ENCODE measurements around the gene STBD1. TPM values are rescaled to one million over a fixed set of nuclear protein-coding genes. Genes with fewer than 3 reads are reported as not detected.

STBD1 gene
- total RNA-seq, 1 experiment from 2014 or later = 7.3 TPM

DNA sequence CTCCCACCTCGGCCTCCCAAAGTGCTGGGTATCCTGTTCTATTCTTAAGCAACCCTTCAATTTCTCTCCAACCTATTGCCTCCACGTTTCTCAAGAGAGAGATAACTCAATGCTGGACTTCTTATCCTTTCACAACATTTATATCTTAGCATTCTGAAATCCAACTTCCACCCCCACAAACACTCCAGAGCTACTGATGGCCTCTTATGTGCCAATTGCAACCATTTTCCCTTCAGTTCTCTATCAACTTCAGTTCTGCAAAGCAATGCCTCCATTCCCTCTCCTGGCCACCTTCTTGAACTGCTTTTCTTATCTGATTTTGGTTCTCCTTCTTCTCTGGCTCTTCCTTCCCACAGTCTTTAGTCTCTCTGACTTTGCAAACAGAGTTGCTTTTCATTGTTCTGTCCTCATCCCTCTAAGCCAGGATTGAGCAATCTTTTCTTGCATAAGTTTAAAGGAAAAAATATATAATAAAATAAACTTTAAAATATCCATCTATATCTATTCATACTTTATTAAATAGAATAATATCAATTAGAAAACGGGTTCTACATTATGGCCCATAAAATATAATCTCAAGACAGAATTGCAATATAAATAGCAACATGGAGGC, 3.6 kb upstream of the STBD1 start:
- no peak overlapping the region for H3K4me2 ChIP-seq (ENCODE audit: low read length)
- H3K9me3 ChIP-seq (ENCODE audit: low read length) = no peaks in the 10 kb centered on the region
- TF ChIP-seq, protein P1, sequence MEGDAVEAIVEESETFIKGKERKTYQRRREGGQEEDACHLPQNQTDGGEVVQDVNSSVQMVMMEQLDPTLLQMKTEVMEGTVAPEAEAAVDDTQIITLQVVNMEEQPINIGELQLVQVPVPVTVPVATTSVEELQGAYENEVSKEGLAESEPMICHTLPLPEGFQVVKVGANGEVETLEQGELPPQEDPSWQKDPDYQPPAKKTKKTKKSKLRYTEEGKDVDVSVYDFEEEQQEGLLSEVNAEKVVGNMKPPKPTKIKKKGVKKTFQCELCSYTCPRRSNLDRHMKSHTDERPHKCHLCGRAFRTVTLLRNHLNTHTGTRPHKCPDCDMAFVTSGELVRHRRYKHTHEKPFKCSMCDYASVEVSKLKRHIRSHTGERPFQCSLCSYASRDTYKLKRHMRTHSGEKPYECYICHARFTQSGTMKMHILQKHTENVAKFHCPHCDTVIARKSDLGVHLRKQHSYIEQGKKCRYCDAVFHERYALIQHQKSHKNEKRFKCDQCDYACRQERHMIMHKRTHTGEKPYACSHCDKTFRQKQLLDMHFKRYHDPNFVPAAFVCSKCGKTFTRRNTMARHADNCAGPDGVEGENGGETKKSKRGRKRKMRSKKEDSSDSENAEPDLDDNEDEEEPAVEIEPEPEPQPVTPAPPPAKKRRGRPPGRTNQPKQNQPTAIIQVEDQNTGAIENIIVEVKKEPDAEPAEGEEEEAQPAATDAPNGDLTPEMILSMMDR (conservative IDR thresholded peaks at IDR 0.05; ENCODE audit: low read depth, low read length) = no peak
- TF ChIP-seq EZH2phosphoT487 (IDR thresholded peaks at IDR 0.05; ENCODE audit: borderline replicate concordance, low read length) (no peak), EZH2 (IDR thresholded peaks at IDR 0.05; ENCODE audit: low read length, unreplicated experiment) (no peak)
- intact Hi-C loops (cut with micrococcal nuclease) = loop anchor here (10.0 kb wide), 3 partner anchors 72 to 202 kb away; partner anchors contain the start of gene SCARB2
- ChIA-PET CTCF (no interaction called here), POLR2A (ENCODE audit: unreplicated experiment) (no interaction called here)
- peaks cover 34% of the 10 kb centered on the region for H3K4me1 ChIP-seq (ENCODE audit: insufficient read depth, low read length)
- H3K9ac ChIP-seq (ENCODE audit: low read length) = no peak overlapping the region
- H3K79me2 ChIP-seq (ENCODE audit: low read length) = peaks cover 30% of the 10 kb centered on the region
- no peak for ATAC-seq
- H3K4me3 ChIP-seq (ENCODE audit: low read length) = no peak overlapping the region
- no peaks in the 10 kb centered on the region for H3K9me2 ChIP-seq (replicated peaks; ENCODE audit: low read length)
- H3K36me3 ChIP-seq (ENCODE audit: low read depth, low read length) = peaks cover 5% of the 10 kb centered on the region; the same call in 1 of the 2 replicates
- H2AFZ ChIP-seq (ENCODE audit: low read length) = no peak overlapping the region
- H3F3A ChIP-seq (ENCODE audit: low read length, unreplicated experiment) = no peaks in the 10 kb centered on the region
- DNase-seq = no peak
- BruUV-seq (replicated peaks) = no TSS peak
- H3K27me3 ChIP-seq (ENCODE audit: low read length) = no peaks in the 10 kb centered on the region
- no peak overlapping the region for H3K27ac ChIP-seq (ENCODE audit: low read length)
- no peaks in the 10 kb centered on the region for H4K20me1 ChIP-seq (ENCODE audit: low read length)

DNA sequence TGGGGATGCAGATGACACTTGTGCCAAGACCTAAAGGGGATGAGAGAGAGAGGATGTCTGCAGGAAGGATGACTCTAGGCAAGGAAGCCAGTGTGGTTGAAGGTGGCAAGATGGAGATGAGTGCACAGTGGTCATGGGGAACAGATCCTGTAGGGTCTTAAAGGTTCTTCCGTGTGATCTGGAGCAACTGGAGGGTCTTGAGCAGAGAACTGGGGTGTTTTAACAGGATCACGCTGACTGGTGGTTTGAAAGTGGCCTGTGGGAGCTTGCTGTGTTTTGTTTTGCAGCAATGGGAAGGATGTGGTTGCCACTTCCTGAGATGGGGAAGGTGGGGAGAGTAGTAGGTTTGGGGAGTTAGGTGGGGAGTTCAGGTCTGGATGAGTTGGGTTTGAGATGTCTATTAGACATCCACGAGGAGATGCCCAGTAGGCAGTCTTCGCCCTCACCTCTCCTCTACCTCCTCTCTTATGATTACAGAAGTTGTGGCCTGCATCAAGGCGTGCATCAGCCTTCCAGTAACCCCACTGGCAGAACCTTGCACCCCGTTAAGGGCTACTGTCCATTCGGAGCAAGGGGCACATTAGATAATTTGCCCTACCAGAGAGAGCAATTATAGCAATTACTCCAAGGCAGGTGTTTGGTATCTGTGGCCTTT, 1.4 kb upstream of the STBD1 start:
- peaks cover 45% of the 10 kb centered on the region for H3K79me2 ChIP-seq (ENCODE audit: low read length)
- POLR2A ChIA-PET (ENCODE audit: unreplicated experiment) = interaction anchor here (0.5 to 0.7 kb wide), 2 partner anchors 41 to 90 kb away, joined by 3 read pairs; no protein-coding TSS in a partner anchor
- intact Hi-C loops (cut with micrococcal nuclease) = loop anchor here (10.0 kb wide), 3 partner anchors 70 to 200 kb away; partner anchors contain the start of gene SCARB2
- DNase-seq (no peak), ATAC-seq (no peak)
- peak overlapping the region; percentile 92 for H2AFZ ChIP-seq (ENCODE audit: low read length)
- no peak overlapping the region for H3K27ac ChIP-seq (ENCODE audit: low read length)
- H3K36me3 ChIP-seq (ENCODE audit: low read depth, low read length) = peaks cover 3% of the 10 kb centered on the region; the same call in 1 of the 2 replicates
- CTCF ChIA-PET = interaction anchor here (0.7 kb wide), 1 partner anchor 200 kb away, joined by 3 read pairs; no protein-coding TSS in a partner anchor
- peaks cover 39% of the 10 kb centered on the region for H3K4me1 ChIP-seq (ENCODE audit: insufficient read depth, low read length)
- H3F3A ChIP-seq (ENCODE audit: low read length, unreplicated experiment) = no peaks in the 10 kb centered on the region
- H3K4me3 ChIP-seq (ENCODE audit: low read length) = peak overlapping the region; percentile 99
- H3K9me2 ChIP-seq (replicated peaks; ENCODE audit: low read length) = no peaks in the 10 kb centered on the region
- H4K20me1 ChIP-seq (ENCODE audit: low read length) = no peaks in the 10 kb centered on the region
- peak overlapping the region; percentile 89 for H3K9ac ChIP-seq (ENCODE audit: low read length)
- TF ChIP-seq EZH2 (IDR thresholded peaks at IDR 0.05; ENCODE audit: low read length, unreplicated experiment) (no peak), EZH2phosphoT487 (IDR thresholded peaks at IDR 0.05; ENCODE audit: borderline replicate concordance, low read length) (no peak)
- TF ChIP-seq, protein P1 (conservative IDR thresholded peaks at IDR 0.05; ENCODE audit: low read depth, low read length) = no peak
- H3K9me3 ChIP-seq (ENCODE audit: low read length) = no peaks in the 10 kb centered on the region
- BruUV-seq (replicated peaks) = no TSS peak
- H3K4me2 ChIP-seq (ENCODE audit: low read length) = peak overlapping the region; percentile 81
- H3K27me3 ChIP-seq (ENCODE audit: low read length) = no peaks in the 10 kb centered on the region

Data from PC-3 (cell line).